Activated naive CD8-positive, alpha-beta T cell treated with anti-CD3 and anti-CD28 coated beads, Interleukin-2, amount 10 ng/mL, durations not matched to agents 7 days and 5 days (primary cell): ENCODE data around the gene CD163L1. TPM values are rescaled to one million over a fixed set of nuclear protein-coding genes. Genes with fewer than 3 reads are reported as not detected.
"Not testable (repeated sequence)": the region's sequence is repeated elsewhere in the genome, so short reads cannot be mapped to it uniquely, and the experiment has no call there.

Experiments used
- ATAC-seq: fragments of 150-1000 bp; cut with Tn5 transposase; one replicate; pipeline ENCODE4 v1.10.0; 2021; ENCODE audit warnings: low read depth, moderate library complexity
- POLR2A ChIA-PET: fragments of 350-600 bp; sonication (Branson Sonifier 250); formaldehyde crosslinking; loops from one replicate; lab custom pipeline; 2021; ENCODE audit warnings: antibody characterized with exemption; lab: Charles Lee
- DNase-seq: peaks from one replicate; pipeline ENCODE4 v3.0.0; 2021
- H3K27ac Mint-ChIP-seq: one replicate; pipeline ENCODE4 v1.8.0; 2022; ENCODE audit warnings: mild to moderate bottlenecking, mixed read lengths
- H3K27me3 Mint-ChIP-seq: one replicate; pipeline ENCODE4 v1.8.0; 2022; ENCODE audit warnings: mild to moderate bottlenecking, moderate library complexity, mixed read lengths
- H3K36me3 Mint-ChIP-seq: one replicate; pipeline ENCODE4 v1.8.0; 2021; ENCODE audit warnings: mild to moderate bottlenecking, mixed read lengths
- H3K4me1 Mint-ChIP-seq: one replicate; pipeline ENCODE4 v1.8.0; 2021; ENCODE audit warnings: mixed read lengths
- H3K4me3 Mint-ChIP-seq: one replicate; pipeline ENCODE4 v1.8.0; 2022; ENCODE audit warnings: mild to moderate bottlenecking, moderate library complexity, mixed read lengths
- H3K9me3 Mint-ChIP-seq: one replicate; pipeline ENCODE4 v1.8.0; 2021; ENCODE audit warnings: mixed read lengths
- total RNA-seq, 2 experiments: library from RNA; stranded (reverse); gene quantifications; one replicate each; pipeline ENCODE4 v1.2.3, GENCODE V29; 2021

Gene CD163L1
- total RNA-seq, 2 experiments from 2014 or later: 0.97 to 1.2 TPM

DNA sequence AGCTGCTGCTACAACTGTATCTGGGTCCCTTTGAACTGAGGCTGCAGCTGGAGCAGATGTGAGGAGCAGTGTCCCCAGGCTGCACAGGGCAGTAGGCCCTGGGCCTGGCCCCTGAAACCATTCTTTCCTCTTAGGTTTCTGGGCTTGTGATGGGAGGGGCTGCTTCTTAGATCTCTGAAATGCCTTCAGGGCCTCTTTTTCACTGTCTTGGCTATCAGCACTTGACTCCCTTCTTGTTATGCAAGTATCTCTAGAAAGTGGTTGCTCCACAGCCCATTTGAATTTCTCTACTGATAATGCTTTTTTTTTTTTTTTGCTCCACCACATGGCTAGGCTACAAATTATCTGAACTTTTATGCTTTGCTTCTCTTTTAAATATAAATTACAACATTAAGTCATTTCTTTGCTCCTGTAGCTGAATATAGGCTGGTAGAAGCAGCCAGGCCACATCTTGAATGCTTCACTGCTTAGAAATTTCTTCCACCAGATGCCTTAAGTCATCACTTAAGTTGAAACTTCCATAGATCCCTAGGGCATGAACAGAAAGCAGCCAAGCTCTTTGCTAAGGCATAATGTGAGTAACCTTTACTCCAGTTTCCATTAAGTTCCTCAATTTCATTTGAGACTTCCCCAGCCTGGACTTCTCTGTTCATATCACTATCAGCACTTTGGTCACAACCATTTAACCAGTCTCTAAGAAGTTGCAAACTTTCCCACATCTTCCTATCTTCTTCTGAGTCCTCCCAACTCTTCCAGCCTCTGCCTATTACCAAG is 98.9 kb downstream of the CD163L1 start:
- Mint-ChIP-seq H3K9me3 (peaks cover 19% of the 10 kb centered on the region), H3K4me3 (no peak overlapping the region), H3K4me1 (peaks cover 21% of the 10 kb centered on the region), H3K27ac (no peak overlapping the region), H3K36me3 (peaks cover 21% of the 10 kb centered on the region), H3K27me3 (no peaks in the 10 kb centered on the region)
- ATAC-seq (no peak), DNase-seq (no peak)
- POLR2A ChIA-PET: no interaction called here

- POLR2A ChIA-PET: no interaction called here
- peak overlapping the region; percentile 22 for H3K27ac Mint-ChIP-seq
- peak; percentile 78 for ATAC-seq
- peaks cover 16% of the 10 kb centered on the region for H3K9me3 Mint-ChIP-seq
- H3K4me3 Mint-ChIP-seq: peak overlapping the region; percentile 1
- peaks cover 17% of the 10 kb centered on the region for H3K36me3 Mint-ChIP-seq
- peaks cover 11% of the 10 kb centered on the region for H3K4me1 Mint-ChIP-seq
- no peak for DNase-seq
- no peaks in the 10 kb centered on the region for H3K27me3 Mint-ChIP-seq
These were observed 104.3 kb downstream of the CD163L1 start for GRCh38 chr12:7339675-7340074.

GRCh38 chr12:7337790-7338189 is 106.2 kb downstream of the CD163L1 start:
- peaks cover 10% of the 10 kb centered on the region for H3K9me3 Mint-ChIP-seq
- ATAC-seq, H3K4me1 Mint-ChIP-seq, H3K27me3 Mint-ChIP-seq, H3K4me3 Mint-ChIP-seq, H3K36me3 Mint-ChIP-seq, H3K27ac Mint-ChIP-seq, POLR2A ChIA-PET, DNase-seq: not testable (repeated sequence)

DNA sequence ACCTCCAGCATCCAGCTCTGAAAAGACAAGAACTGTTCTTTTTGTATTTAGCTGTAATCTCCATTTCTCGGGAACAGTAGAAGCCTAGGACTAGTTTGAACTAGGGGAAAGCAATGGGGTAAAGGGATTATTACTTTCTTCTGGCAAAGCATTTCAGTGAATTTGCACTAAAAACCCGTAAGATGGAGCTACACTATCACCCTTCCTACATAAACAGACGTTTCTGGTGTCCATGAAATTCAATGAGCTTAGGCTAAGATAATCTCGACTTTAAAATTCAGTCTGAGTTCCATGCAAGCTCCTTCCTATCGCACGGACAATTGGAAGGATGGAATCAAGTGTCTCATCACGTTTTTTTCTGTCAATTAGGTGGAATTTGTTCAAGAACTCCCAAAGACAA is 116.0 kb downstream of the CD163L1 start:
- peaks cover 7% of the 10 kb centered on the region for H3K9me3 Mint-ChIP-seq
- ATAC-seq (no peak), DNase-seq (no peak)
- H3K4me3 Mint-ChIP-seq: no peak overlapping the region
- POLR2A ChIA-PET: no interaction called here
- no peak overlapping the region for H3K27ac Mint-ChIP-seq
- no peaks in the 10 kb centered on the region for H3K36me3 Mint-ChIP-seq
- peaks cover 18% of the 10 kb centered on the region for H3K27me3 Mint-ChIP-seq
- H3K4me1 Mint-ChIP-seq: no peaks in the 10 kb centered on the region

GRCh38 chr12:7324176-7324575 is 119.8 kb downstream of the CD163L1 start:
- H3K4me3 Mint-ChIP-seq: no peak overlapping the region
- ATAC-seq (no peak), DNase-seq (no peak)
- POLR2A ChIA-PET: no interaction called here
- H3K4me1 Mint-ChIP-seq: no peaks in the 10 kb centered on the region
- H3K36me3 Mint-ChIP-seq: no peaks in the 10 kb centered on the region
- no peak overlapping the region for H3K27ac Mint-ChIP-seq
- peaks cover 21% of the 10 kb centered on the region for H3K27me3 Mint-ChIP-seq
- H3K9me3 Mint-ChIP-seq: no peaks in the 10 kb centered on the region

GRCh38 chr12:7322599-7322998 is 121.4 kb downstream of the CD163L1 start:
- Mint-ChIP-seq H3K27ac (no peak overlapping the region), H3K9me3 (no peaks in the 10 kb centered on the region), H3K36me3 (no peaks in the 10 kb centered on the region), H3K27me3 (peaks cover 14% of the 10 kb centered on the region), H3K4me3 (no peak overlapping the region), H3K4me1 (no peaks in the 10 kb centered on the region)
- ATAC-seq: no peak
- no peak for DNase-seq
- POLR2A ChIA-PET: no interaction called here

DNA sequence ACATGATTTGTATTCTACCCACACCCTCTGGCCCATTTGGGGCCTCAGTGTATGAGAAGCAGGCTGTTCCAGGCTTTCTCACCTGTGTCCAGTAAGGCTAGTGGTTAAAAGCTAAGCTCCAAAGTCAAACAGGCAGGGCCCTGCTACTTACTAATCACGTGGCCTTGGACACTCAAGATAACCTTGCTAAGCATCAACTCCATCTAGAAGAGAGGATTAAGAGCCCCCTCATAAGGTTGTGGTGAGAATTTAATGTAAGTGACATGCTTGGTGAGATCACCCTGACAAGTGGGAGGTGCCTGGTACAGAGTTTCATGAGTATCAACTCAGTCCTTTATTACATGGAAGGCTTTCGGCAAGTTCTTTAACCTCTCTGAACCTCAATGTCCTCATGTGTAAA is 122.3 kb downstream of the CD163L1 start:
- Mint-ChIP-seq H3K4me1 (no peaks in the 10 kb centered on the region), H3K27me3 (peaks cover 11% of the 10 kb centered on the region), H3K9me3 (no peaks in the 10 kb centered on the region), H3K27ac (no peak overlapping the region), H3K4me3 (no peak overlapping the region), H3K36me3 (no peaks in the 10 kb centered on the region)
- POLR2A ChIA-PET: no interaction called here
- no peak for DNase-seq
- ATAC-seq: no peak

DNA sequence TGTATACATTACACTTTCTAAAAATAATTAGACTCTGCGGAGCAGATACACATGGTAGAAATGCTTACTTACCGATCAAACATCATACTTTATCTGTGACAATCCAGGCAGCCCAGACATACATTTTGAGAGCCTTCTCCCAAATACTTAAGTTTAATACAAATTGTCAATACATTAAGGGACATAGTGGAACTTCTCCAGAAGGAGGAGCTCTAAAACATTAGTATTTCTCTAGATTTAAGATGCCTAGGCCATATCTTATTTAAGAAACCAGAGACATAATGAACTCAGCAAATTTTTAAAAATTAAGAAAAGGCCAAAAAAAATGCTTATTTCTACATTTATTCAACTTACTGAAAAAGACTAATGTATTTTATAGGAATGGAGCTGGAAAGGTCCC is 124.0 kb downstream of the CD163L1 start:
- Mint-ChIP-seq H3K9me3 (no peaks in the 10 kb centered on the region), H3K27ac (no peak overlapping the region), H3K36me3 (no peaks in the 10 kb centered on the region), H3K27me3 (peaks cover 5% of the 10 kb centered on the region), H3K4me3 (no peak overlapping the region), H3K4me1 (no peaks in the 10 kb centered on the region)
- ATAC-seq (no peak), DNase-seq (no peak)
- POLR2A ChIA-PET: no interaction called here

DNA sequence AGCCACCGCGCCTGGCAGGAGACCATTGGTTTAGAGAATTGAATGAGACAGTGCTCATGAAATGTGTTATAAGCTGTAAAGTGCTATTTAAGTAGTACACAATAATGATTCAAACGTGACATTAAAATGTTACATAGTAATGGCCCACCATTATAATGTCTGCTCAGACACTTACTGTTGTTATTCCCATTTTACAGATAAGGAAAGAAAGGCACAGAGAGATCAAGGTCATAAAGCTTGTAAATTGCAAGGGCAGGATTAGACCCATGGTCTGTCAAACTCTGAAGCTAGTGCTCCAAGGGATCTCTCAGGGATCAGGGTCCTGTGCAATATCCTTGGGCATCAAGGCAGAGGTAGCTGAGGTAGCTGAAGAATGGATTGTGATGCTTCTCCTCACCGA is 133.9 kb downstream of the CD163L1 start:
- Mint-ChIP-seq H3K9me3 (peaks cover 1% of the 10 kb centered on the region), H3K4me3 (no peak overlapping the region), H3K27ac (no peak overlapping the region), H3K4me1 (no peaks in the 10 kb centered on the region), H3K36me3 (no peaks in the 10 kb centered on the region), H3K27me3 (peaks cover 2% of the 10 kb centered on the region)
- ATAC-seq (no peak), DNase-seq (no peak)
- POLR2A ChIA-PET: no interaction called here

Other genes starting within 250 kb of the CD163L1 start
- not detected for gene ACSM4, start 140.1 kb downstream of the CD163L1 start, total RNA-seq
- 1 to 10 TPM; 4.4 to 5.3 TPM for gene CD163, start 59.6 kb upstream of the CD163L1 start, total RNA-seq
- gene APOBEC1, start 221.8 kb upstream of the CD163L1 start, total RNA-seq: not detected